Panc1 (cell line): Measurements from ENCODE around the gene CARNS1.

ENCODE experiments used
- CTCF ChIP-seq: fragments of 450-650 bp; IDR thresholded peaks from 2 replicates; pipeline ENCODE4 v1.5.1; 2017; ENCODE audit warnings: mild to moderate bottlenecking
- POLR2AphosphoS5 ChIP-seq: IDR thresholded peaks from 2 replicates; pipeline ENCODE4 v1.6.1; 2012; ENCODE audit warnings: mild to moderate bottlenecking, low read depth, low read length, moderate library complexity
- REST ChIP-seq, 2 experiments: IDR thresholded peaks; 2 replicates each; pipeline ENCODE4 v1.6.1; 2011 to 2012; ENCODE audit warnings: low read depth in 2 of 2, control low read depth in 1 of 2, low read length in 1 of 2, mild to moderate bottlenecking in 1 of 2, moderate library complexity in 1 of 2; ENCODE audit not compliant: insufficient read depth in 1 of 2

- TF ChIP-seq CTCF (no peak), REST (IDR thresholded peaks at IDR 0.05; ENCODE audit: insufficient read depth in 1 of 2, low read depth in 2 of 2, low read length in 1 of 2) (no peak), POLR2AphosphoS5 (no peak)
Observed at GRCh38 chr11:67369275-67369674, 46.2 kb upstream of the CARNS1 start.
